Suppressor macrophage (primary cell): ENCODE data around the gene REPIN1.

Source experiments
- DNase-seq, 4 experiments: peaks; one replicate each; pipeline ENCODE4 v3.0.0-alpha.2; 2020 to 2022

REPIN1 gene

GRCh38 chr7:150360363-150361058 lies 8.1 kb upstream of the REPIN1 start:
- DNase-seq = no peak

- DNase-seq = no peak
Measured at GRCh38 chr7:150361402-150361801, 7.2 kb upstream of the REPIN1 start.

DNA sequence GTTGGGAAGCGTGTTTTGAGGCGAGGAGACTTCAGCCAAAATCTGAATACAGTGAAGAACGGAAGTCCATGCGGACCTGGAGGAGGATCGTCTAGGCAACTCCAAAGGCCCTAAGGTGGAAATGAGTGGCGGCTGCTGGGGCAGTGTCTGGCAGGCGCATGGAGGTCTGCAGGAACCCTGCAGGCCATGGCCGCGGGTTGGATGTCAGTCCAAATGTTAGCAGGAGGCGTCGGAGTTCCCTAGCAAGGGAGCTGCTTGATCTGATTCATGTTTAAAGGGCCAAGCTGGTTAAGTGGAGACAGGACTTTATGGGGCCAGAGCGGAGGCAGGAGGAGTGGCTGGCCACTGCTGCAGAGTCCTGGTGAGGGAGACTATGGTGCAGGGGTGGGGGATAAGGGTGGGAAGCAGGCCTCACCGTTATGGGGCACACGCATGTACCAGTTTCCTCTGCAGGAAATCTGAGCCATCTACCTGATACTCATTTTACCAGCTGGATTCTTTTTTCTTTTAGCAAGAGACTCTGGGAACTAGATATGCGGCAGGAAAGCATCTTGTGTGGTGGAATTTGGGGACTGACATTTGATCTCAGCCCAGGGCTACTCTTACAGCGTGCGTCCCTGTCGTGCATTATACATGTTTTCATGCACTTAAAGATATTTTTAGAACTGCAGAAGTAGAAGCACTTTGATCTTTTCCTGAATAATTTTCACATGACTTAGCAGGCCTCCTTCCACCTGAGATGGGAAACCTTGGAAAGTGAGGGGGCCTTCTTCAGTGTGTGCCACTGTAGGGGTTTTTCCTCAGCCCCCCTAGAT lies 6.6 kb upstream of the REPIN1 start:
- no peak for DNase-seq

DNA sequence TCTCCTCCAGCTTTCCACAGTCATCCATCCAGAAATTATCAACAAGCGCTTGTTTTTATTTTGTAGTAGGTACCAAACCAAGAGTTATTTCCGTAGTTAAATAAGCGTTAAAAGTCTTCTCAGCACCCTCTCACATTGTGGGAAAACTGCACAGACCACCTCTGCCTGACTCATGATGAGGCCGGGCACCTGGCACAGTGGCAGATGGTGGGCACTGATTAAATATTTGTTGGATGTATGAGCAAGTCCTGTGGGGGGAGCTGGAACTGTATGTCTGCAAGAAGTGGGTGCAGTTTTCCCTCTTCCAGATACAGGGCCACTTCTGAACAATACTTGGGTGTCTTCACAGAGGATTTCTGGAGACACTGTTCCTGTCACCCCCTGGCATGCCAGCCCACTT lies 5.3 kb upstream of the REPIN1 start:
- no peak for DNase-seq

DNA sequence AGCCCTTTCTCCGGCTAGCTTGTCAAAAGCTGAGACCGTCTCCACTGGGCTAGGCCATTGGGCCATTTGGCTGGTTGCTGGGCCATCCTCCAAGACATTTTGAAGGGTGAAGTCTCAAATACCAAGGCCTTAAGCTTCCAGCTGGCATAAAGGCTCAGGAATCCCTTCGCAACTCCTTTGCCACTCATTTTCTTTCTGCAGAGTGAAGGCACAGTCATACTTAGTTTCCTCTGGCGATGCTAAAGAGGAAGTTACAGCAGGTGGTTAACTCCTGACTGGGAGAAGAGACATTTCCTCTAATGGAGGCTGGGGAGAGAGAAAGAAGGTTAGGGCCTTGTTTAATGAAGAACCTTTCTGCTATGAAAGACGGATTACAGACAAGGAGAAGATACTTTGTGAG lies 4.8 kb upstream of the REPIN1 start:
- peak; percentile 76 to 89 (median 82) for DNase-seq

- DNase-seq = peak in 2 of 4 experiments; percentile 23 to 27
Measured at GRCh38 chr7:150365194-150365593, 3.4 kb upstream of the REPIN1 start.

DNA sequence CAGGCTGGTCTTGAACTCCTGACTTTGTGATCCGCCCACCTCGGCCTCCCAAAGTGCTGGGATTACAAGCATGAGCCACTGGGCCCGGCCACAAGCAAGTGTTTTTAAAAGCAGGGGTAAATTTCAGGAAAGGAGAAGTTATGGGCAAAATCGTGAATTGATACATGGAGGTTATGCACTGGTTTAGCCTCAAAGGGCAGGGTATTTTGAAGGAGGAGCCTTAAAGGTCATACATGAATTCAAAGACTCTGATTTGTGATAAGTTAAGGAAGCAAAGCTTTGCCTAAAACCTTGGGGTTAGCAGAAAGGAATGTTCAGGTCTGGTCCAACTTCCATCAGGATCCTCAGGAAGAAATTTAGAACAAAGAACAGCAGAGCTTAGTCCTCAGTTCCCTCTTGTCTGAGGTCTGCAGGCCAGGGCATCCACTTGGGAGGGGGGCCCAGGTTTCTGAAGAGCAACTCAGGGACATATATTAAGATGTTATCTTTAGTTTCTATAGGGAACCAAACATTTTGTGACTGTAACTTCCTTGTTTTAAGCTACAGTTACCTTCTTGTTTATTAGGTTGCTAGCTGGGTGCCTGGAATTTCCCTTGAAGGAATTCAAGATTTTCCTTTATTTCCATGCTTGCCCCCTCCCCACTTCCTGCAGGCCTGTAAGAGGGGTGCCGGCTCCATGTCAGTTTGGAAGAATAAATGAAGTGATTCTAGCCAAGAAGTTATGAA lies 2.8 kb upstream of the REPIN1 start:
- peak; percentile 52 to 79 (median 70) for DNase-seq

- DNase-seq = no peak
Measured at GRCh38 chr7:150367677-150368095, 936 bp upstream of the REPIN1 start.

DNA sequence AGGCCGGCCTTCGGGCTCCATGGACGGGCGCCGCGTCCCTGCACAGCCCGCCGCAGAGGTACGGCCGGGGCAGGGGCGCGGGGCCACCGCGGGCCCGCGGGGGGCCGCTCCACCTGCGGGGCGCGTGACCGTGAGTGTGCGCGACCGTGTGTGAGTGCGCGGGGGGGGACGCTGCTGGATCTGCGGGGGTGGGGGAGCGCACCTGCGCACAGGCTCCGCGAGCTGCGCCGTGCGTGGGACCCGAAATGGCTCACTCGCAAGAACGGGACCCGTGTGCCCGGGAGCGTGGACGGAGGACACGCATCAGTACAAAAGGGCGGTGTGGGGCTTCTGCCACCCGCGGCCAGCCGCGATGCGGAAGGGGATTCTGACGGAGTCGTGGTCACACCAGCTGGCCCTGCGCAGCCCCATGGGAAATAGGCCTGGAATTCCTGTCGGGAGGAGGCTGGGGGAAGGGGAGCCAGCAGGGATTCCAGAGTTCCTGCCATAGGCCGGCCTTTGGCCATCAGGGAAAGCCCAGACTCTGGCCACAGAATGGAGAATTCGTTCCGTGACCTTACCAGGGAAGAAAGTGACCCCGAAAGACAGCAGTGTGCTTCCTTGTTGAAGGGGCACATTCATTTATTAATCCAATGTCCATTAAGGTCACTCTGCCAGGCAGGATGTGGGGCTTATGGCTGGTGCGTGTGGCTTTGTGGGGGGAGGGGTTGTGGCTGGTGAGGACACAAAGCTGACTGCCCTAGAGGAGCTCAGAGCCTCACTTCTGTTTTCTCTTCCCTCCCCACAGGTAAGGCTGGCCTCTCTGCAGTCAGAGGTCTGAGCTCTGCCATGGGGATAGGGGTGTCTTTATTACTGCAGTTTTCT lies 494 bp downstream of the REPIN1 start:
- peak; percentile 51 to 76 (median 58) for DNase-seq

DNA sequence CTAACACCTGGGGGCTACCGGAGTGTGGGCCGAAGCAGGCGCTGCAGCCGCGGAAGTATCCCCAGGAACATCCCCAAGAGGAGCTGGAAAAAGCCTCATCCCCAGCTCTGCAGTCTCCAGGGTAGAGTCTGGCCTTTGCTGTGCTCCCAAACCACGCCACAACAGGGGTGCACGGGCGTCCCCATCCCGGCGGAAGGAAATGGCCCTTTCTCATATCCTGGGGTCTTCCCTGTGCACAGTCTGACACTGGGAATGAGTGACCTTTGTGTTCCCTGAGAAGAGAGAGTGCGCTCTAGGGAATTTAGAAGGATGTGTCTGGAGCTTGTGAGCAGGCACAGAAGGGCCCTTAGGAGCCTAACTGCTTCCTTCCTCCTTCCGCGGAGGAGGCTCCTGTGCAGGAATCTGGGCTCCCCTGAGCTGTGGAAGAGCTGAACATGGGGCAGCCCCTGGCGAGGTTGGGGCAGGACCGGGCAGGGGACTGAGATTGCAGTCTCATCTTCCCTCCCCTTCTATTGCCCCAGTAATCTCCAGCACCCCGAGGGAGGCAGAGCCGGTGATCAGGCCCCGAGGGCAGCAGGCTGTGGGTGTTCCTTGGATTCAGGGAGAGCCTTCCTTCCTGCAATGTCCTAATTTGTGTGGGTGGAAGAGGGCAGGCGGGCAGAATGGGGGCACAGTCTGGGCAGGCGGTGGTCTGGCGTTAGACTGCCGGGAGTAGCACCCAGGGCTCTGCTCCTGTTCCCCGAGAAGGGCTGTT lies 1.3 kb downstream of the REPIN1 start:
- peak in 3 of 4 experiments; percentile 16 to 36 (median 32) for DNase-seq

- no peak for DNase-seq
Measured at GRCh38 chr7:150370612-150371071, 2.0 kb downstream of the REPIN1 start.

DNA sequence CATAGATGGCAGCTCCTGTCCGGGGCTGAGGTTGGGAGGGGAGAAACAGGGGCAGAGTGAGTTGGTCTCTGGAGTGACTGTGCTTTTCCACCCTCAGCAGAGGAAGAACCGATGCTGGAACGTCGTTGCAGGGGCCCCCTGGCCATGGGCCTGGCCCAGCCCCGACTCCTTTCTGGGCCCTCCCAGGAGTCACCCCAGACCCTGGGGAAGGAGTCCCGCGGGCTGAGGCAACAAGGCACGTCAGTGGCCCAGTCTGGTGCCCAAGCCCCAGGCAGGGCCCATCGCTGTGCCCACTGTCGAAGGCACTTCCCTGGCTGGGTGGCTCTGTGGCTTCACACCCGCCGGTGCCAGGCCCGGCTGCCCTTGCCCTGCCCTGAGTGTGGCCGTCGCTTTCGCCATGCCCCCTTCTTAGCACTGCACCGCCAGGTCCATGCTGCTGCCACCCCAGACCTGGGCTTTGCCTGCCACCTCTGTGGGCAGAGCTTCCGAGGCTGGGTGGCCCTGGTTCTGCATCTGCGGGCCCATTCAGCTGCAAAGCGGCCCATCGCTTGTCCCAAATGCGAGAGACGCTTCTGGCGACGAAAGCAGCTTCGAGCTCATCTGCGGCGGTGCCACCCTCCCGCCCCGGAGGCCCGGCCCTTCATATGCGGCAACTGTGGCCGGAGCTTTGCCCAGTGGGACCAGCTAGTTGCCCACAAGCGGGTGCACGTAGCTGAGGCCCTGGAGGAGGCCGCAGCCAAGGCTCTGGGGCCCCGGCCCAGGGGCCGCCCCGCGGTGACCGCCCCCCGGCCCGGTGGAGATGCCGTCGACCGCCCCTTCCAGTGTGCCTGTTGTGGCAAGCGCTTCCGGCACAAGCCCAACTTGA lies 2.7 kb downstream of the REPIN1 start:
- no peak for DNase-seq

GRCh38 chr7:150371996-150372270 lies 3.3 kb downstream of the REPIN1 start:
- DNase-seq = no peak

GRCh38 chr7:150372271-150373048 lies 3.8 kb downstream of the REPIN1 start:
- no peak for DNase-seq

DNA sequence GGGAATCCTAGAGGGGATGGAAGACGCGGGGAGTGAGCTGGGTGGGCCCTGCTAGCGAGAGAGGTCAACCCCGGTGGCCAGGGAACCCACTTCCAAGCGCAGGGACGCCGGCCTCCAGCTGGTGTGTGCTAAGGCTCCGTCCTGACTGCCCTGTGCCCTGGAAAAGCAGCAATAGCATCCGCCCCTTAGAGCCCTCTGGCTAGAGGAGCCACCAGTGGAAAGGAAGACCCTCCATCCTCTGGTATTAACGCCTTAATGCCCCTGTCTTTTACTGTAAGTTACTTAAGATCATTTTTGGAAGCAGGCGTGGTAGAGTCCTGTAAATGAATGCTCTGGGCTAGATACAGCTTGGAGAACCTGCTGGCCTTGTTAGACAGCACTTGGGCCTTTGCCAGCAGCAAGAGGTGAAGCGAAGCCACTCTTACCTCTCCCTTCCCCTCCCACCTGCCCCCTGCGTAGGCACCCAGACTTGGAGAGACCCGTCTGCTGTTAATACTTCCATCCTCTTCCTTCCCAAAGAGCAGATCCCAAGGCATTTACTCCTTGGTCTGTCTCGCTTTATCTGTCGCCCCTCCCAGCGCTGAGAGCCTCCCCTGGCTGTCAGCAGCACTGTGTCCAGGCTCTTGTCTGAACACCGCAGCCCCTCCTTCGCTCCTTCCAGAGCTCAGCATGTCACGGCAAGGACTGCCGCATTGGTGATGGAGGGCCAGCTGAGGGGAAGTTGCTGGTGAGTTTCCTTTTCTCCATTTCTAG lies 4.6 kb downstream of the REPIN1 start:
- no peak for DNase-seq

DNA sequence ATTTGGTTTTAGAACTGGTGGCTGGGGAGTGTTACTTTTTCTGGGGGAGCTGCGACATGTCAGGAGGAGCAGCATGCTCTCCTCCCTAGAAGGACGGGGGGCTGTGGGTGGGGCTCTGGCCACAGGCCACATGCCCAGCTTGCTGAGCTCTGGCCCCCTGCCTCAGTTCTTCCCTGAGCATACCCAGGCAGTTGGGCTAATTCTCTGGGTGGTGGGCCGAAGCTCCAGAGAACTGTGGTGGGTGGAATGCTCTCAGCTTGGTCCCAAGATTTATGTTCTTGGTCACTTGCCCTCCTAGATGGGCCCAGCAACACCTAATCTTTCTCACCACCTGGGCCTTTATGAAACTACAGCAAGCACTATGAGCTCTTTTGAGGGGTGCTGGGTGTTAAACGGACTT lies 5.4 kb downstream of the REPIN1 start:
- no peak for DNase-seq

DNA sequence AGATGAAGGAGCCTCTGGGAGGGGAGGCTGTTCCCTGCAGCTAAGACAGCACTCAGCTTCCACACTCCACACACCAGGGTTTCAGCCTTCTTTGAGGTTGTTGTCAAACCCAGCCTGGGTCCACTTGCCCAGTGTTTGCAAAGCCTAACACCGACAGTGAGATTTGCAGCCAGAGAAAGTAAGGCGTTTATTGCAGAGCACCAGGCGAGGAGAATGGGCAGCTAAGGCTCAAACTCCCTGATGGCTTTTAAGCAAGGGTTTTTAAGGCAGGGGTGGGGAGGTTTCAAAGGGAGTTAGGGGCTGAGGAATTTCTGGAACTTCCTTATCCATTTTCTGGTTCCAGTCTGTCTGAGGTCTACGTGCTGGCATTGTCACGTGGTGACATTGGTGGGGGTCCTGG lies 5.8 kb downstream of the REPIN1 start:
- DNase-seq = no peak

DNA sequence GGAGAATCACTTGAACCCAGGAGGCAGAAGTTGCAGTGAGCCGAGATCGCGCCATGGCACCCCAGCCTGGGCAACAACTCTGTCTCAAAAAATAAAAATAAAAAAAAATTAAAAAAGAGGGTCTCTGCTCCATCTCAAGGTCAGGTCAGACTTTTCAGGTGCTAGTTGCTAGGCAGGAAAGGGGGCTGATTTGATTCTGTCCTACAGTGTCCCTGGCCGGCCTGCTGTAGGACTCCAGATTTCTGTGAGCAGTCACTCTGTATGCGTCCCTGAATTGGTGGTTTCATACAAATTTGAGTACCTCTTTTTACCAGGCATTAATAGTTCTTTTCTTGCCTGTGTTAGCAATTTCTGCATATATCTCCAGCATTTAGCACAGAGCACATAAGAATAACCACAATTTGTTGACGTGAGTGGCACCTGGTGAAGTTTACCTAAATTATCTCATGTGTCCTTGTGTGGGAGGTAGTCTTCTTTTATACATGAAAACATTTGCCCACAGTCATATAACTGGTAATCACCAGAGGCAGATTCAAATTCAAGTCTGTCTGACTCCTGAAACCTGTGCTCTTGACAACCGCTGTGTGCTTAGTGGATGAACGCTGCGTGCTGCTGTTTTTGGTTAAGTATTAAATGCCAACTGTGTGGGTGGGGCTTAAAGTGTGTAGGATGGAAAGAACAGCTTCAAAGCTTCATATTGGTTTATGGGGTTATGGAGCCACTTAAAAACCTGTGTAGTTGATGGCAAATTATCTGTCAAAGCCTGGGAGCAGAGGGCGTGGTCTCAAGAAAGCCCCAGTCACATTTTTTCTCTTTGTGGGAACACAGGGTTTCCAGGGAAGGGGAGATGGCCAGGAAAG lies 7.3 kb downstream of the REPIN1 start:
- DNase-seq = no peak
